BJ (cell line): ENCODE results near the gene HMGXB3. TPM values are rescaled to one million over a fixed set of nuclear protein-coding genes. Genes with fewer than 3 reads are reported as not detected.

Experiments
- CTCF ChIA-PET: fragments of 350-600 bp; formaldehyde crosslinking; extraction: SDS; loops from one replicate; lab custom pipeline; 2021; ENCODE audit warnings: antibody characterized with exemption, inconsistent platforms; lab: Yijun Ruan, JAX
- POLR2A ChIA-PET: fragments of 300-600 bp; sonication (Branson Sonifier 250); formaldehyde crosslinking; extraction: SDS; loops from one replicate; lab custom pipeline; 2021; ENCODE audit warnings: antibody characterized with exemption; lab: Charles Lee
- DNase-seq: peaks from one replicate; pipeline ENCODE4 v3.0.0-alpha.2; 2011; ENCODE audit warnings: low read depth
- H3K27me3 ChIP-seq: 2 replicates; pipeline ENCODE4 v1.6.0; 2011; ENCODE audit warnings: low read length; ENCODE audit not compliant: control insufficient read depth, insufficient read depth
- H3K36me3 ChIP-seq: 2 replicates; pipeline ENCODE4 v1.5.1; 2011; ENCODE audit warnings: low read length; ENCODE audit not compliant: control insufficient read depth, insufficient read depth
- H3K4me3 ChIP-seq: 2 replicates; pipeline ENCODE4 v1.5.1; 2011; ENCODE audit warnings: low read depth, mild to moderate bottlenecking, control low read depth, low read length
- polyA plus RNA-seq: library from polyadenylated mRNA; depleted of rRNA; stranded (reverse); fragments of >200 nt; gene quantifications from 2 replicates; pipeline ENCODE4 v1.2.3, GENCODE V29; 2011
- TF ChIP-seq, protein P1 (sequence below): IDR thresholded peaks from 2 replicates; pipeline ENCODE4 v1.5.1; 2011; ENCODE audit warnings: low read depth, mild to moderate bottlenecking, control low read depth, inconsistent platforms, low read length, moderate library complexity; ENCODE audit not compliant: insufficient read depth

Gene HMGXB3
- polyA plus RNA-seq, 1 experiment, result 39.0 TPM

DNA sequence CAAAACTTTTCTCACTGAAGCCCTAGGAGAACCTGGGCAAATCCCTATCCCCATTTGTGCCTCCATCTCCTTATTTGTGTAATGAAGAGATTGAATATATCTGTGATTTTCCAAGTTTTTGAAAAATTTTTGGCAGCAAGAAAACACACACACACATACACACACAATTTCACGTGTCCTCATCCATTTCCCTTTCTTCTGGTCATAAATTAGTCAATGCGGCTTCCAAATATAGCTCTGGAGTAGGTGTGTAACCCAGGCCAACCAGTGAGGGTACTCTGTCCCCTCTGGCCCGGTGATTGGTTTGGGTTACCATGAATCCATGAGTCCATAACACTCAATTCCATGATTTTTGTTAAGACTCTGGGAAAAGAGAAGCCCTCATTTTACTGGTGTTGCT, 73.1 kb downstream of the HMGXB3 start:
- ChIA-PET CTCF (interaction anchor here (1.0 to 1.6 kb wide), 3 partner anchors 9 to 239 kb away, joined by 3 to 5 read pairs (median 3); no protein-coding TSS in a partner anchor), POLR2A (interaction anchor here (0.7 kb wide), 1 partner anchor 122 kb away, joined by 9 read pairs; no protein-coding TSS in a partner anchor)
- Histone ChIP-seq H3K4me3 (no peak overlapping the region), H3K36me3 (no peaks in the 10 kb centered on the region), H3K27me3 (peaks cover 3% of the 10 kb centered on the region; the same call in 1 of the 2 replicates)
- TF ChIP-seq, protein P1, sequence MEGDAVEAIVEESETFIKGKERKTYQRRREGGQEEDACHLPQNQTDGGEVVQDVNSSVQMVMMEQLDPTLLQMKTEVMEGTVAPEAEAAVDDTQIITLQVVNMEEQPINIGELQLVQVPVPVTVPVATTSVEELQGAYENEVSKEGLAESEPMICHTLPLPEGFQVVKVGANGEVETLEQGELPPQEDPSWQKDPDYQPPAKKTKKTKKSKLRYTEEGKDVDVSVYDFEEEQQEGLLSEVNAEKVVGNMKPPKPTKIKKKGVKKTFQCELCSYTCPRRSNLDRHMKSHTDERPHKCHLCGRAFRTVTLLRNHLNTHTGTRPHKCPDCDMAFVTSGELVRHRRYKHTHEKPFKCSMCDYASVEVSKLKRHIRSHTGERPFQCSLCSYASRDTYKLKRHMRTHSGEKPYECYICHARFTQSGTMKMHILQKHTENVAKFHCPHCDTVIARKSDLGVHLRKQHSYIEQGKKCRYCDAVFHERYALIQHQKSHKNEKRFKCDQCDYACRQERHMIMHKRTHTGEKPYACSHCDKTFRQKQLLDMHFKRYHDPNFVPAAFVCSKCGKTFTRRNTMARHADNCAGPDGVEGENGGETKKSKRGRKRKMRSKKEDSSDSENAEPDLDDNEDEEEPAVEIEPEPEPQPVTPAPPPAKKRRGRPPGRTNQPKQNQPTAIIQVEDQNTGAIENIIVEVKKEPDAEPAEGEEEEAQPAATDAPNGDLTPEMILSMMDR, result no peak
- no peak for DNase-seq

DNA sequence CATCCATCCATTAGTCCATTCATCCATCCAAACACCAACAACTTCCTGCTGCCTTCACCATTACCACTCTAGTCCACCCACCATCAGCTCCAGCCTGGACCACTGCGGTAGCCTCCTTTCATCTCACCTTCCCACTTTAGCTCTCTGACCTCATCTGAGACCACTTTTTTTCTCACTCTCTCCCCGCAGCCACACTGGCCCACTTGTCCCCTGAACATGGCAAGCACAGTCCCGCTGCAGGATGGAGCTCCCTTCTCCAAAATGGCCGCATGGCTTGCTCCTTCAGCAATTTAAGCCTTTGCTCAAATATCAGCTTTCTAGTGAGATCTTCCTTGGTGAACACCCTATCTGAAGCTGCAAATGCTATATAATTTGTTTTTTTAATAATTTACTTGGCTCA, 74.7 kb downstream of the HMGXB3 start:
- TF ChIP-seq, protein P1, result no peak
- peaks cover 3% of the 10 kb centered on the region; the same call in 1 of the 2 replicates for H3K27me3 ChIP-seq
- POLR2A ChIA-PET, result no interaction called here
- no peak for DNase-seq
- CTCF ChIA-PET, result interaction anchor here (1.6 kb wide), 1 partner anchor 10 kb away, joined by 5 read pairs; no protein-coding TSS in a partner anchor
- no peaks in the 10 kb centered on the region for H3K36me3 ChIP-seq
- H3K4me3 ChIP-seq, result no peak overlapping the region

DNA sequence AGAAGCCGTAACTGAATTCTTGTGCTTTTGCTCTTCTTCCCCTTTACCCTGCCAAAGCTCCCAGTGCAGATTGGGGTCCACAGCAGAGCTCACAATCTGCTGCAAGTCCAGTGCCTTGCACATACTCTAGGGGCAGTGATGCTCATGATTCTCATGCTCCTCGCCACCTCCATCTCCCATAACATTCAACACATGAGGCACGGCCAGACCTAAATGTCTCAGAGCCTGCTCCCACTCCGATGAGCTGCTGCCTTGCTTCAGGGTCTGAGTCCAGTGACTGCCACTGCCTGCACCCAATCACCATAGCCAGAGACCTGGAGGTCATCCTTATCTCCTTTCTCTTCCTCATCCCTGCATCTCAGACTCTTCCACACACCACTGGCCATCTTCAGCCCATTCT, 75.3 kb downstream of the HMGXB3 start:
- DNase-seq, result no peak
- ChIA-PET POLR2A (no interaction called here), CTCF (no interaction called here)
- no peak overlapping the region for H3K4me3 ChIP-seq
- TF ChIP-seq, protein P1, result no peak
- H3K36me3 ChIP-seq, result no peaks in the 10 kb centered on the region
- peaks cover 3% of the 10 kb centered on the region; the same call in 1 of the 2 replicates for H3K27me3 ChIP-seq

DNA sequence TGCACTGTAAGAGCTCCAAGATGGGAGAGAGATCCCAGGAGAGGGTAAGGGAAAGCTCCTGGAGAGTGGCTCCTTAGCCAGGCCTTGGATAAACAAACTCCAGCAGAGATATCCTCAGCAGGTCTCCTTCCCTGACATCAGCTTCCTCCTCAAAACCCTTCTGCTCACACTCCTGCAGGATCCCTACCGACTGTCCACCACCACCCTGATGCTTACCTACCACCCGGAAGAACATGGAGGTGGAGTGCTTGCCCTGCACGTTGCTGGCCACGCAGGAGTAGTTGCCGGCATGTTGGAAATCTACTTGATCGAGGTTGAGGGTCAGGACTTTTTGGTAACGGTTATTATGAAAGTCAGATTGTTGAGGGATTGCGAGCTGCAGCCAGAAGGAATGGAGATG, 76.5 kb downstream of the HMGXB3 start:
- POLR2A ChIA-PET, result no interaction called here
- TF ChIP-seq, protein P1, result no peak
- H3K4me3 ChIP-seq, result no peak overlapping the region
- H3K27me3 ChIP-seq, result peaks cover 3% of the 10 kb centered on the region; the same call in 1 of the 2 replicates
- CTCF ChIA-PET, result interaction anchor here (0.9 to 1.6 kb wide), 3 partner anchors 8 to 11 kb away, joined by 4 read pairs; no protein-coding TSS in a partner anchor
- no peak for DNase-seq
- H3K36me3 ChIP-seq, result no peaks in the 10 kb centered on the region

DNA sequence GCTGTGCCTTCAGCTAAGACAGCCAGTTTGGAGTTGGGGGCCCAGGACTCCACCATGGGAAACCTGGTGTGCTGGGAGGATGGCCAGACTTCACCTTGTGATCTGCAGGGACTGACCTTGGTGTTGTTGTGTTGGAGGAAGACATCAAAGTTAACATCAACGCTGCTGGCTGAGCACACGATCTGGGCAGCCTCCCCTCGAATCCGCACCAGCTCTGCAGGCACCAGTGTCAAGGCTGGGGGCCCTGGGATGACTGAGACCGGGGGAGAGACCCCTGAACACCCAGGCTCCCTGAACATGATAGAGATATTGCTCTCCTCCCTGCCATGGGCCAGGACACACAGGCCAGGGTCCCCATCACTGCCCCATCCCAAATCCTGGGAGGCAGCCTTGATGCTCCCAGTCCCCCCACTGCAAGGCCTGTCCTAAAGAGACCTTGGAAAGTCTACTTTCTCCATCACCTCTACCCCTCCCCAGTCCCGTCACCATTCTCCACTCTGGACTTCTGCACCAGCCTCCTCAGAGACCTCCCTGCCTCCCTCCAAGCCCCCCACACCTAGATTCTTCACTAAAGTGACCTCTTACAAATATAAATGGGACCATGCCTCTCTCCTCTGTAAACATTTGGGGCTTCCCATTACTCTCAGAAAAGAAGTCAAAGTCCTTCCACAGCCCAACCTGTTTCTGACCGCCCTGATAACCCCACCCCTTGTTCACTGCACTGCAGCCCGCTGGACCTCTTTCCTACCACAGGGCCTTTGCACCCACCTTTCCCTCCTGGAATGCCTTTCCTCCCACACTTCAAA, 77.7 kb downstream of the HMGXB3 start:
- TF ChIP-seq, protein P1, result no peak
- peaks cover 3% of the 10 kb centered on the region; the same call in 1 of the 2 replicates for H3K27me3 ChIP-seq
- ChIA-PET POLR2A (no interaction called here), CTCF (interaction anchor here (1.6 kb wide), 1 partner anchor 9 kb away, joined by 4 read pairs; no protein-coding TSS in a partner anchor)
- no peak overlapping the region for H3K4me3 ChIP-seq
- H3K36me3 ChIP-seq, result no peaks in the 10 kb centered on the region
- DNase-seq, result no peak
